Right ventricle myocardium inferior (tissue), 1 donor: Measurements from ENCODE around the gene DENND4A. TPM values are rescaled to one million over a fixed set of nuclear protein-coding genes. Genes with fewer than 3 reads are reported as not detected.

ENCODE experiments used
- ATAC-seq: fragments of 200-7000 bp; cut with Tn5 transposase; one replicate; pipeline ENCODE4 v1.9.1; 2020; ENCODE audit warnings: mild to moderate bottlenecking, moderate library complexity
- DNase-seq: peaks from one replicate; pipeline ENCODE4 v3.0.0; 2021; ENCODE audit errors: missing footprints
- intact Hi-C: fragments of 100-400 bp; cut with DNase I; formaldehyde crosslinking; loops from one replicate; pipeline ENCODE4 v1.11.0; 2022
- long read RNA-seq: library from polyadenylated mRNA; unstranded; transcript quantifications from one replicate; pipeline ENCODE4 v2.0.0, GENCODE V29; 2021
- total RNA-seq: library from RNA; stranded (reverse); fragmentation: NEBNext Ultra II Directional; extraction: Animal tissue kit (Norgen Biotek cat#: 25700); gene quantifications from one replicate; pipeline ENCODE4 v1.2.1, GENCODE V29; 2021
- donor health status: DM: no; HTN: yes; CAD: no; lungs with severe emphysema.

Gene DENND4A
- 12.7 TPM for total RNA-seq
- long read RNA-seq, partial matches to known transcripts = 0 of 2 reads
- long read RNA-seq, other reads (novel, unspliced or antisense) = 2 of 2 reads

GRCh38 chr15:65792138-65792987 lies at the start of gene DENND4A:
Gene DENND4A, minus strand, starts transcription at chr15:65792293. Its CDS starts 35,843 bp downstream, at chr15:65756450.
- intact Hi-C loops = loop anchor here (1.0 to 2.0 kb wide), 2 partner anchors 40 to 76 kb away; no protein-coding TSS in a partner anchor
- ATAC-seq (peak; percentile 98), DNase-seq (peak; percentile 99)

GRCh38 chr15:65841121-65841930 lies 49.2 kb upstream of the DENND4A start:
- intact Hi-C loops = no loop called here
- ATAC-seq (peak; percentile 39), DNase-seq (no peak)

- no peak for ATAC-seq
- DNase-seq = no peak
- intact Hi-C loops = no loop called here
Observed at GRCh38 chr15:65839985-65840384, 47.9 kb upstream of the DENND4A start.

DNA sequence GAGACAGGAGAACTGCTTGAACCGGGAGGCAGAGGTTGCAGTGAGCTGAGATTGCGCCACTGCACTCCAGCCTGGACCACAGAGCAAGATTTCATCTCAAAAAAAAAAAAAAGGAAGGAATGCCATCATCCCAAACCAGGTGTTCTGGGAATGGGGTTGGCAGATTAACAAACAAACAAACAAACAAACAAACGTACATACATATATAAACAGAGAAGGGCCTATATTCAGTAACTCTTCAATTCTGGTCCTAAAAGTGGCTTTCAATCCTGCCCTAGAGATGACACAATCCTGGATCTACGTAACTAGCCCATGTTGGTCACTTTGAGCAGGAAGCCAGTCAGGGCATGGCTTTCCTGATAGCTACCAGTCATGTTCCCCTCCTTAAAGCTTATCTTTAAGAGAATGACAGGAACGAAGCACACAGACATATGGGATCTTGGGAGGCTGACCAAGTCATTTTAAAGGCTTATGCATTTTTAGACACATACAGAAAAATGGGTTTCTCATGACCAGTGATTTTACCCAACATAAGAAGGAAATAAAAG lies 47.3 kb upstream of the DENND4A start:
- intact Hi-C loops = no loop called here
- DNase-seq (no peak), ATAC-seq (no peak)

GRCh38 chr15:65837301-65838294 lies 45.5 kb upstream of the DENND4A start:
- ATAC-seq = no peak
- no peak for DNase-seq
- intact Hi-C loops = no loop called here

DNA sequence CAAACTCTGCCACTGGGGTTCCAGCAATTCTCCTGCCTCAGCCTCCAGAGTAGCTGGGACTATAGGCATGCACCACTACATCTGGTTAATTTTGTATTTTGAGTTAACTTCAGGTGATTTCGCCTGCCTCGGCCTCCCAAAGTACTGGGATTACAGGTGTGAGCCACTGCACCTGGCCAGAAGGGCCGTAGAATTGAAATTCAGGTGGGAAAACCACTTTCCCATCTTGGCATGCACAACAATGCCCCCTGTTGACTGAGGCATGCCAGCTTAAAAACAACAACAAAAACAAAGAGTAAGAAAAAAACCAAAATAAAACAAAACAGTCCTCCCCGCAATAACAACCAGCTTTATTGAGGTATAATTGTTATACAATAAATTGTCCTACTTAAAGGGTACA lies 44.6 kb upstream of the DENND4A start:
- ATAC-seq (no peak), DNase-seq (no peak)
- intact Hi-C loops = no loop called here

DNA sequence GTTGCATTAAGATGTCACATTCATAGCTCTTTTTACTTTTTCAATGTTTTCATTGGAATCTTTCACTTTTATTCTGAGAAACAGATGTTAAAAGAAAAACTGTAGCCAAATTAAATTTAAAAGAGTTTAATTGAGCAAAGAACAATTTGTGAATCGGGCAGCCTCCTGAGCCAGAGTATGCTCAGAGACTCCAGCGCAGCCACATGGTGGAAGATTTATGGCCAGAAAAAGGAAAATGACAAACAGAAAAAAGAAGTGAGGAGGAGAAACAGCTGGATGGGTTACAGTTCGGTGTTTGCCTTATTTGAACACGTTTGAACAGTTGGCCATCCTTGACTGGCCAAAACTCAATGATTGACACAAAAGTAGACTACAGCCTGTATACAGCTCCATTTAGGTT lies 43.4 kb upstream of the DENND4A start:
- ATAC-seq = no peak
- intact Hi-C loops = no loop called here
- DNase-seq = no peak

DNA sequence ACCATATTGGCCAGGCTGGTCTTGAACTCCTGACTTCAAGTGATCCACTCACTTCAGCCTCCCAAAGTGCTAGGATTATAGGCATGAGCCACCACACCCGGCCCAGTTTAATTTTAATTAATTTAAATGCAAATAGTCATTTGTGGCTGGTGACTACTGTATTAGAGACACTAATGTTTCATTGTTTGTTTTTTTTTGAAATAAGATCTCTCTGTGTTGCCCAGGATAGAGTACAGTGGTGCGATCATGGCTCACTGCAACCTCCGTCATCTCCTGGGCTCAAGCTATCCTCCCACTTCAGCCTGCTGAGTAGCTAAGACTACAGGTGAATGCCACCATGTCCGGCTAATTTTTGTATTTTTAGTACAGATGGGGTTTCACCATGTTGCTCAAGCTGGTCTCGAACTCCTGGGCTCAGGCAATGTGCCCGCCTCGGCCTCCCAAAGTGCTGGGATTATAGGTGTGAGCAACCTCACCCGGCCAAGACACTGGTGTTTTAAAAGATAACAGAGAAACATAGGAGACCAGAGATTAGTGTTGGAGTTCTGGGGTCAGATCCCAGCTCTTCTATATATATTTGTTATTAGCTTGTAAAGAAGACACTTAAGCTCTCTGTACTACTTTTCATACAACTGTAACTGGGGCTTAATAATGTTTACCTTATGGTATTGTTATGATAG lies 42.6 kb upstream of the DENND4A start:
- no peak for DNase-seq
- intact Hi-C loops = no loop called here
- ATAC-seq = no peak

- DNase-seq (no peak), ATAC-seq (no peak)
- intact Hi-C loops = loop anchor here (2.0 kb wide), 1 partner anchor 41 kb away; the partner anchor contains the start of gene DENND4A
Observed at GRCh38 chr15:65833501-65834205, 41.6 kb upstream of the DENND4A start.

DNA sequence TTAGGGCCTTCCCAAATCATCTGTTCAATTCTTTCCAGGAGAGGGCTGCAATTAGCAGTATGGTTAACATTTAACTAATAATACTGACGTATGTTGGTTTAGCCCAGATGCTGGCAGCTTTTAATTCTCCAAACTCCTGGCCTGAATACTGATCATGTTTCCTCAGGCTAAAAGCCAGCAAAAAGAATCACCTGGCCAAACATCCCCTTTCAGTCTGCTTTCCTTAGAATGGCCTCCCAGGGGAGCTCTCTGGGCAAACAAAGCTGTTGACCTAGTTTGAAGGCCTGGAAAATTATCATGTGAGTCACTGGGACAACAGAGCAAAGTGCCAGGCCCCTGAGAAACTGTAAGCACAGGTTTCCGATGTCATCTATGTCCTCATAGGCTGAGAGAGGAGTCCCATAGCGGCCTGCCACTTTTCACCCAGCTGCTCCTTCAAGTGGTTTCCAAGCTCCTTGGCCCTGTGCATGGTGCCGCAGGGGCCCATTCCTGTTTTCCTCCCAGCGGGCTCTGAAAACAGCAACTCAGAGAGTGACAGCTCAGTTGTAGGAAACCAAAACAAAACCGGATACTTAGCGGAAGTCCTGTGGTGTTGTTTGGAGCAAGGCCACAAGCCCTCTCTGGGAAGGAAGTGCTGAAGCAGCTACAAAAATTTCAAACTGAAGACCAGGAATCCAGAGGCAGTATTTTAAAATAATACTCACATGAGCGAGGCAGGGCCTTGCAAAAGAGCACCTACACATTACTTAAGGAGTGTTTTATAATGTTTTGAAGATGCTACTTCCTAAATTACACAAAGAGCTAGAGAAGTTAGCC lies 40.7 kb upstream of the DENND4A start:
- ATAC-seq = peak; percentile 91
- peak; percentile 86 for DNase-seq
- intact Hi-C loops = loop anchor here (2.0 kb wide), 1 partner anchor 40 kb away; the partner anchor contains the start of gene DENND4A

DNA sequence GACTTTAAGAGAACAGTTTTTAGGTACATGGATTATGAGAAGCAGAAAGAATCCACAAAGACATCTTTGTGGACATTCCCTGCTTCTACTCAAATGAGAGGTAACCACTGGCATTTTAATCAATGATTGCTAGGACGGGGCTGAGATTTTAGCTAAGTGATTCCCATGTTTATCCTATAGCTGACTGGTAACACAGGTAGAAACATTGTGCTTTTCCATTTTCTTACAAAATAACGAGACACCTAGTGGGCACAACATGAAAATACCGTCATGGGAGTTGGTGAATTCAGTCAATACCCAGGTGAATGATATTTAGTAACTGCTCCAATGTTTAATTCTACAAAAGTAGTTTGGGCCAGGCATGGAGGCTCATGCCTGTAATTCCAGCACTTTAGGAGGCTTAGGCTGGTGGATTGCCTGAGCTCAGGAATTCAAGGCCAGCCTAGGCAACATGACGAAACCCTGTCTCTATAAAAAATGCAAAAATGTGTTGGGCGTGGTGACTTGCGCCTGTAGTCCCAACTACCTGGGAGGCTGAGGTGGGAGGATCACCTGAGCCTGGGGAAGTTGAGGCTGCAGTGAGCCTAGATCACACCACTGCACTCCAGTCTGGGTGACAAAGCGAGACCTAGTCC lies 37.2 kb upstream of the DENND4A start:
- DNase-seq = no peak
- intact Hi-C loops = no loop called here
- no peak for ATAC-seq

DNA sequence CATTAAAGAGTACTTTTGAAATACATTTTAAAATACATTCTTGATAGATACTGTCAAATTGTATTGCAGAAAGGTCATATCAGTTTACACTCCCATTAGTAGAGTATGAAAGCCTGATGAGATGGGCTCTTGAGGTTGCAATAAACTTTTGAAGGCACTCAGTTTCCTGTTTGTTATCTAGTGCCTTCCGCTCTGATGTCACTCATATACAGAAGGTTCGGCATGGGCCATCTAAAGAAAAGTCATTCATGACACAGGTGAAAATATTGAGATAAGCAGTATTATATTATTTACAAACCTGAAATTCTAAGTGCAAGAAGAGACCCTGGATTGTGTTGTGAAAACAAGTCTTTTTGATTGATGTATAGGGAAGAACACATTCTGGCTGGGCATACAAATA lies 36.5 kb upstream of the DENND4A start:
- DNase-seq = no peak
- intact Hi-C loops = no loop called here

DNA sequence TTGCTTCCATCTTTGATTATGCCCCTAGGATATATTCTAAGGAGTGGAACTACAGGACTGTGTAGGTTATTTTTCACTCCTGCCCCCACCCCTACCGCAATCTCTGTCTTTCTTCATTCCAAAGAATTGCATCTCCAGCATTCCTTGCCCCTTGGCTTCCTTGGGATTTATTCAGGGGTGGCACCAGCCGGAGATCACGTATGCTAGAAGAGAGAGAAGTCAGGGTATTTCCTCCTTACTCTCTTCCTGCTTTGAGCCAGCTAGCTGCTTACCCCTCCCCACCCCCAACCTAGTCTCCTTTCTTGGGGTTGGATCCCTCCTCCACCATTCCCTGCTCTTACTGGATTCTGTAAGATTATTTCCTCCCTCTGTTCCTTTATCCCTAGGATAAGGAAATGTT lies 35.0 kb upstream of the DENND4A start:
- DNase-seq = no peak
- no peak for ATAC-seq
- intact Hi-C loops = no loop called here

More for the DNA sequence above, 36.5 kb upstream of the DENND4A start:
- ATAC-seq = no peak

GRCh38 chr15:65824941-65825544 lies 33.0 kb upstream of the DENND4A start:
- DNase-seq (no peak), ATAC-seq (peak; percentile 73)
- intact Hi-C loops = no loop called here

GRCh38 chr15:65824031-65824743 lies 32.1 kb upstream of the DENND4A start:
- DNase-seq (no peak), ATAC-seq (peak; percentile 86)
- intact Hi-C loops = no loop called here
